DOHH2 (cell line): ENCODE measurements around the gene R3HDM4.

ENCODE experiments used
- H3F3A ChIP-seq: fragments of 200-600 bp; sonication (generic), shearing (Covaris generic); 2 replicates; pipeline ENCODE4 v1.6.0; 2016; ENCODE audit warnings: antibody characterized with exemption, mild to moderate bottlenecking; ENCODE audit not compliant: control insufficient read depth, insufficient read depth
- H3K27ac ChIP-seq: fragments of 200-600 bp; sonication (generic); 2 replicates; pipeline ENCODE4 v1.5.1; 2014; ENCODE audit warnings: low read depth, mild to moderate bottlenecking, low read length, moderate library complexity
- H3K27me3 ChIP-seq: fragments of 200-600 bp; sonication (generic); 2 replicates; pipeline ENCODE4 v1.6.1; 2014; ENCODE audit warnings: mild to moderate bottlenecking, low read length, mixed read lengths; ENCODE audit not compliant: control insufficient read depth
- H3K36me3 ChIP-seq: fragments of 200-600 bp; sonication (generic); 2 replicates; pipeline ENCODE4 v1.6.1; 2014; ENCODE audit warnings: mild to moderate bottlenecking, low read length, moderate library complexity, mixed read lengths; ENCODE audit not compliant: control insufficient read depth
- H3K4me1 ChIP-seq: fragments of 200-600 bp; sonication (generic); 2 replicates; pipeline ENCODE4 v1.6.1; 2014; ENCODE audit warnings: mild to moderate bottlenecking, low read length, mixed read lengths; ENCODE audit not compliant: control insufficient read depth
- H3K4me2 ChIP-seq: fragments of 200-600 bp; sonication (generic); 2 replicates; pipeline ENCODE4 v1.6.0; 2014; ENCODE audit warnings: mild to moderate bottlenecking, low read length, moderate library complexity
- H3K4me3 ChIP-seq: fragments of 200-600 bp; sonication (generic); 2 replicates; pipeline ENCODE4 v1.5.1; 2014; ENCODE audit warnings: mild to moderate bottlenecking, low read length, mixed read lengths
- H3K79me2 ChIP-seq: fragments of 200-600 bp; sonication (generic); 2 replicates; pipeline ENCODE4 v1.6.1; 2014; ENCODE audit warnings: mild to moderate bottlenecking, low read length, mixed read lengths; ENCODE audit not compliant: control insufficient read depth
- H3K9me2 ChIP-seq: fragments of 200-600 bp; sonication (generic); replicated peaks from 2 replicates; pipeline ENCODE4 v1.6.1; 2014; ENCODE audit warnings: mild to moderate bottlenecking, low read length, mixed read lengths; ENCODE audit not compliant: control insufficient read depth
- H3K9me3 ChIP-seq: fragments of 200-600 bp; sonication (generic); 2 replicates; pipeline ENCODE4 v1.6.1; 2014; ENCODE audit warnings: antibody characterized with exemption, low read length, mixed read lengths; ENCODE audit not compliant: control insufficient read depth, insufficient read depth
- H4K20me1 ChIP-seq: fragments of 200-600 bp; sonication (generic); 2 replicates; pipeline ENCODE4 v1.6.0; 2014; ENCODE audit warnings: low read depth, mild to moderate bottlenecking, antibody characterized with exemption, low read length, moderate library complexity; ENCODE audit not compliant: control insufficient read depth, insufficient read depth
- CTCF ChIP-seq: fragments of 200-600 bp; sonication (generic); IDR thresholded peaks from one replicate; pipeline ENCODE4 v1.5.1; 2014; ENCODE audit warnings: antibody characterized with exemption, mild to moderate bottlenecking, low read depth, low read length; ENCODE audit not compliant: poor library complexity, severe bottlenecking
- EZH2phosphoT487 ChIP-seq: fragments of 200-600 bp; sonication (generic); IDR thresholded peaks from 2 replicates; pipeline ENCODE4 v1.6.1; 2017; ENCODE audit warnings: borderline replicate concordance, mild to moderate bottlenecking, antibody characterized with exemption, low read length, moderate library complexity, mixed read lengths

Gene R3HDM4

GRCh38 chr19:926323-926588 is 13.2 kb upstream of the R3HDM4 start:
- peaks cover 39% of the 10 kb centered on the region for H3K27me3 ChIP-seq
- no peaks in the 10 kb centered on the region for H3K9me2 ChIP-seq
- H4K20me1 ChIP-seq: peaks cover 8% of the 10 kb centered on the region; the same call in 1 of the 2 replicates
- H3K4me1 ChIP-seq: peaks cover 27% of the 10 kb centered on the region
- H3K36me3 ChIP-seq: no peaks in the 10 kb centered on the region
- peak overlapping the region; percentile 87 for H3K4me2 ChIP-seq
- H3K4me3 ChIP-seq: peak overlapping the region; percentile 76
- H3K27ac ChIP-seq: 0 out of 2 replicates have a peak overlapping the region, but pooled peaks have one; percentile 12
- no peaks in the 10 kb centered on the region for H3K79me2 ChIP-seq
- H3F3A ChIP-seq: no peaks in the 10 kb centered on the region; the same call in 1 of the 2 replicates
- H3K9me3 ChIP-seq: no peaks in the 10 kb centered on the region
- no peak for TF ChIP-seq EZH2phosphoT487
- TF ChIP-seq CTCF: no peak

GRCh38 chr19:925526-926322 is 12.7 kb upstream of the R3HDM4 start, which contains the start of gene ARID3A:
TSS of gene ARID3A (plus strand) at chr19:926035. CDS start at chr19:929529, 3,494 bp downstream.
- Histone ChIP-seq H3K4me3 (peak within 1 kb of the TSS; percentile 76), H3K27ac (0 out of 2 replicates have a peak within 1 kb of the TSS, but pooled peaks have one; percentile 12), H3K9me3 (no peaks in the 10 kb centered on the region), H4K20me1 (peaks cover 8% of the 10 kb centered on the region; the same call in 1 of the 2 replicates), H3K9me2 (no peaks in the 10 kb centered on the region), H3K27me3 (peaks cover 42% of the 10 kb centered on the region), H3F3A (no peaks in the 10 kb centered on the region; the same call in 1 of the 2 replicates), H3K4me1 (peaks cover 27% of the 10 kb centered on the region), H3K36me3 (no peaks in the 10 kb centered on the region), H3K4me2 (peak within 1 kb of the TSS; percentile 87), H3K79me2 (no peaks in the 10 kb centered on the region)
- TF ChIP-seq EZH2phosphoT487: no peak; the same call in 1 of the 2 replicates
- TF ChIP-seq CTCF: no peak

GRCh38 chr19:925087-925525 is 12.1 kb upstream of the R3HDM4 start:
- Histone ChIP-seq H3K79me2 (no peaks in the 10 kb centered on the region), H4K20me1 (peaks cover 8% of the 10 kb centered on the region; the same call in 1 of the 2 replicates), H3K27me3 (peaks cover 48% of the 10 kb centered on the region), H3K4me1 (peaks cover 32% of the 10 kb centered on the region), H3F3A (no peaks in the 10 kb centered on the region; the same call in 1 of the 2 replicates), H3K9me3 (no peaks in the 10 kb centered on the region), H3K4me3 (peak overlapping the region; percentile 76), H3K9me2 (no peaks in the 10 kb centered on the region), H3K36me3 (no peaks in the 10 kb centered on the region), H3K27ac (no peak overlapping the region), H3K4me2 (peak overlapping the region; percentile 87)
- TF ChIP-seq EZH2phosphoT487 (no peak), CTCF (no peak)
